Midbrain (tissue), 1 donor: ENCODE measurements around the gene DHX58.
"Not testable (repeated sequence)": the region's sequence is repeated elsewhere in the genome, so short reads cannot be mapped to it uniquely, and the experiment has no call there.

Source experiments
- DNase-seq: peaks from one replicate; lab custom pipeline; 2025; lab: John Stamatoyannopoulos, UW

The DHX58 gene

GRCh38 chr17:42112552-42113176 is at the start of gene DHX58:
DHX58 (minus strand) TSS chr17:42112714; CDS start chr17:42111892, 822 bp downstream.
- peak; percentile 71 for DNase-seq

DNA sequence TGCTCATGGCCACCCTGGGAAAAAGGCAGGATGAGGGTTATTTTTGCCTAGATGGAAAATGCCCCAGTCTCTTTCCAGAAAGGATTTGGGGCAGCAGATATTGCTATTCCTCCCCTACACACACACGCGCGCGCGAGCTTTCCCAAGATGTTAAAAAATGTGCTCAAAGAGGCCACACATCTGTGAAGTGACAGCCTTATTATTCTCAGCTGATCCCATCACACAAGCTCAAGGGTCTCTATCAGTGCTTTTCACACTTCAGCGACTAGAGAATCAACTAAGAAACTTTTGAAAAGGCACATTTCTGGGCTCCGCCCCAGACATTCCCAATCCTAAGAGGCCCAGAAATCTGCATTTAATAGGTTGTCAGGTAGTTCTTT is 48.0 kb upstream of the DHX58 start:
- DNase-seq, result no peak

GRCh38 chr17:42159796-42160530 is 47.4 kb upstream of the DHX58 start:
- no peak for DNase-seq

DNA sequence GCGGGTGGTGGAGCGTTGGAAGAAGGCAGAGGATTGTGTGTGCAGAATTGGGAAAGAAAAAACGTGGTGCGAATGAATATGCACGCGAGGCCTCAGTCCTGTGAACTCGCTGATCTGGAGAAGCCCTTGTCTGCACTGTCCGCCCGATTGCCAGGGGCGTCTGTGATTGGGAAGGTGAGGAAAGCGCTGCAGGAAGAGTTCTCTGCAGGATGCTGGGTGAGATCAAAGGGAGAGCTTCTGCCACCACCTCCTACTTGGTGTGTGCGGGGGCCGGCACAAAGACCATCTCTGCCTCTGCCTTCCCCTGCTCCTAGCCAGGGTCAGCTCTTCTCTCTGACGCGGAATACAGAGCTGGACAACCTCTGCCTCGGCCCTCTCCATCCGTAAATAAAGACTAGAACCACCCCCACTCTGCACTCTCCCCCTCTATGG is 43.1 kb upstream of the DHX58 start:
- no peak for DNase-seq

DNA sequence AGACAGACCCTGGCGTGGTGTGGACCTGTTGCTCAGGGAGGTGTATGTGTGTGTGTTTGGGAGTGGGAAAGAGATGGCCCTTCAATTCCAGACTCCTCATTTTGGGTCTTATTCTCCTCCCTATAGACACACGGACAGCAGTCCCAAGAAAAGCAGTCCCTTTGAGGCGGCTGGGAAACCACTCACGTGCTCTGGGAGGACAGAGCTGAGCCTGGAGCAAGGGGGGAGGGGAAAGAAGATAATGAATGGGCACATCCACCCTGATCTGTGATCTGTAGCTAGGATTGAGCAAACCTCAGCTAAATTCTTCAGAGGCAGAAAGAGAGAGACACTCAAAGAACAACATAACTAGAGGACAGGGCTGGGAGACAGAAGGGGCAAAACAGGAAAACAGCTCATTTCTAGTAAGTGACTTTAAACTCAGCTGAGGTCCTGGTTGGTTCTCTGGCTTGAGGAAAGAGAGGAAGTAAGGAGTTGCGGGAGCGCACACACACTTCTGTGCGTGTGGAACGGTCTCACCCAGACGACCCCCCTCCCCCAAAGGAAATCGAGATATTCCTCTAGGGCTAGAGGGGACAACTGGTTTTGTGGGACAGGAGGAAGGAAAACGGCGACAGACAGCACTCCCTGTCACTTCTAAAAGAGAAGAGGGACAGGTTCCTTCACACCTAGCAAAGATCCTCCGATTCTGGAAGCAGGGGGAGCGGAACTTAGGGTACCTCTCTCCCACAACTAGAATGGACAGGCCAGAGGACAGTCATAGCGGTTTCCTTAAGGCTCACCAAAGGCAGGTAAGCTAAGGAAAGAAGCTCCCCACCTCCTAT is 41.6 kb upstream of the DHX58 start:
- no peak for DNase-seq

DNA sequence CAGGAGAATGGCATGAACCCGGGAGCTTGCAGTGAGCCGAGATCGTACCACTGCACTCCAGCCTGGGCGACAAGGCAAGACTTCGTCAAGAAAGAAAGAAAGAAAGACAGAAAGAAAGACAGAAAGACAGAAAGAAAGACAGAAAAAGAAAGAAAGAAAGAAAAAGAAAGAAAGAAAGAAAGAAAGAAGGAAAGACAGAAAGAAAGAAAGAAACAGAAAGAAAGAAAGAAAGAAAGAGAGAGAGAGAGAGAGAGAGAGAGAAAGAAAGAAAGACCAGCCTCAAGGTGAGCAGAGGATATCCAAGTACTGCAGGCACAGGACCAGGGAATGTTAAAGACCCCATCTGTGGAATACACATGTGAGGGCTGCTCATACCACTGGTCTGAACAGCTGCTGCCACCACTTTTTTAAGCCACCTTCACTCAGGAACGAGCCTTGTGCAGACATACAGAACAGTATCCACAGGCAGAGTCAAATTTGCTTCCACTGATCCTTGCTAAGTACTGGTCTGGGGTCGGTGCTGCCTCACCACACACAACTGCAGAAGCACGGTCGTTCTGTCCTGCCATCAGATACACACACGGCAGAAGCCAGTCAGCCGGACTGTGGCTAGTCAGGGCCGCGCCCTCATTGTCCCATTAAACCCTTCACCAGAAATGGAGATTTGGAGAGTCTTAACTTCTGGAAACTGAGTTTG is 34.5 kb upstream of the DHX58 start:
- no peak for DNase-seq

DNA sequence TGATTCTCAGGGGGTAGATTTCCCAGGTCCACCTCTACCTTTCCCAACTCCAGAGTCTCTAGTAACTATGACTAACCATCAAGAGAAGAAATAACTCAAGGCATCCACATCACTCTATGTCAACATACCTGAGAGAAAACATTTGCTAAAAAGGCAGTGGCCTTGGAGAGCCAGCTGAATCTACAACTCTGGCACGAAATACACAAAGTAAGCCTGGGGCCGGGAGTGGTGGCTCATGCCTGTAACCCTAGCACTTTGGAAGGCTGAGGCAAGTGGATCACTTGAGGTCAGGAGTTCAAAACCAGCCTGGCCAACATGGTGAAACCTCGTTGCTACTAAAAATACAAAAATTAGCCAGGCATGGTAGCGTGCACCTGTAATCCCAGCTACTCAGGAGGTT is 30.6 kb upstream of the DHX58 start:
- DNase-seq, result not testable (repeated sequence)

- DNase-seq, result no peak
Measured at GRCh38 chr17:42142371-42142896, 29.9 kb upstream of the DHX58 start.

DNA sequence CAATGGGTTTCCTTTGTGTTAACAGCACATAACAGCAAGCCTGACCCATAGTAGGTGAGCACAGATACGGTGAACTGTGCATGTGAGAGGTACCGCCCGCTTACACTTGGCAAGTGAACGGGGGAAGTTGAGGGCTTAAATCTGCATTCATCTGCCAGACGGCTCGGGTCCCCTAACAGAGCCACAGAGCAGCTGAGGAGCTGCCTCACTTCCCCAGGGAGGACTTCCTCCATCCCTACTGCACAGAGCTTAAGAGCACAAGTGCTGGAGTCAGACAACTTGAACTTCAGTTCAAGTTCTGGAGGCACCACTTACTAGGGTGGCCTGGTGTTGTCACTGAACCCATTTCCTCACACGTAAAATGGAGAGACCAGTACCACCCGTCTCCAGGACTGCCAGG is 28.9 kb upstream of the DHX58 start:
- DNase-seq, result no peak

DNA sequence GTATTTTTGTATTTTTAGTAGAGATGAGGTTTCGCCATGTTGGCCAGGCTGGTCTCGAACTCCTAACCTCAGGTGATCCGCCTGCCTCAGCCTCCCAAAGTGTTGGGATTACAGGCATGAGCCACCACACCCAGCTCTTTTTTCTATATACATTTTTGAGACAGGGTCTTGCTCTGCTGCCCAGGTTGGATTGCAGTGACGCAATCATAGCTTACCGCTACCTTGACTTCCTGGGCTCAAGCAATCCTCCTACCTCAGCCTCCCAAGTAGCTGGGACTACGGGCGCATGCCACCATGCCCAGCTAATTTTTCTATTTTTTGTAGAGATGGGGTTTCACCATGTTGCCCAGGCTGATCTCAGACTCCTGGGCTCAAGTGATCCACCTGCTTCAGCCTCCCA is 28.2 kb upstream of the DHX58 start:
- not testable (repeated sequence) for DNase-seq

- DNase-seq, result no peak
Measured at GRCh38 chr17:42138749-42139492, 26.4 kb upstream of the DHX58 start.

GRCh38 chr17:42136654-42137051 is 24.1 kb upstream of the DHX58 start:
- DNase-seq, result no peak

DNA sequence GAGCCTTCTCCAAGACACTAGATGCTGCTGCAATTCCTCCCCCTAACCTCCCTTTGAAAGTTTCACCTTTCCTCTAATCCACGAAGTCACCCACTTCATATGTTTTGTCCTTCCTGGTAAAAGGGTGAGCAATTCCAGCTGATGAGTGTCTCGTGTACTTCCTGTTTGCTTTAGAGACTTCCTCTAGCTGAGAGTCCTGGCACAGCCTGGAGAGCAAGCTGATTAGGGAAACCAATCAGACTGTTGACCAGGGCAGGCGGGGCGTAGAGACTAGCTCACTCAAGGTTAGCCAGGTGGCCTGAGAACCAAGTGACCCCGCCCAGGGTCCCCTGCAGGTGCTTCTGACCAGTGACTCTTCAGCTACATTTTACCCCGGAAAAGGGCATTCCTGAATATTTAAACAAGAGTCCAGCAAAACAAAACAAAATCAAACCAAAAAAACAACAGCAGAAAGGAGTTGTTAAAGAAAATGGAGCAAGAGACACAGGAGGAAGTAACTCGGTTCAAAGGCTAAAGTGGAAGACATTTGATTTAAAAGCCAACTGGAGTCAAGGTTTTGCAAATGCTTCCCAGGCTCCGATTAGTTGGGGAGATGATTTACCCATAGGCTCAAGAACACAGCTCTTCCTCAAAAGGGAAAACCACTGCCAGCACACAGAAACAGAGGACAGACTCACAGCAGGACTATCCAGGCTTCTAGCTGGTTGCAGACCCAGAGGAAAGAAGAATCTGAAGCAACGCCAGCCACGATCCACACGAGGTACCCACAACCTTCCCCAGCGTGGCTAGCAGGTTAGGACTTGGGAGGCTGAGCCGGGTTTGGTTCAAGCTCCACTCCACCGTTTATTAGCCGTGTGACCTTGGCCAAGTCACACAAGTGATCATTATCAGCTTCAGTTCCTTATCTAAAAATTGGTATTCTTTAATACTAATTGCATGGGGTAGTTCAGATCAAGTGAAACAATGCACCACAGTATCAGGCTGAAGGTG is 23.4 kb upstream of the DHX58 start:
- DNase-seq, result no peak

GRCh38 chr17:42135151-42135550 is 22.6 kb upstream of the DHX58 start:
- DNase-seq, result no peak

- DNase-seq, result no peak
Measured at GRCh38 chr17:42133461-42134041, 21.0 kb upstream of the DHX58 start.

- DNase-seq, result peak; percentile 80
Measured at GRCh38 chr17:42132941-42133340, 20.4 kb upstream of the DHX58 start.

GRCh38 chr17:42131981-42132432 is 19.5 kb upstream of the DHX58 start:
- no peak for DNase-seq

DNA sequence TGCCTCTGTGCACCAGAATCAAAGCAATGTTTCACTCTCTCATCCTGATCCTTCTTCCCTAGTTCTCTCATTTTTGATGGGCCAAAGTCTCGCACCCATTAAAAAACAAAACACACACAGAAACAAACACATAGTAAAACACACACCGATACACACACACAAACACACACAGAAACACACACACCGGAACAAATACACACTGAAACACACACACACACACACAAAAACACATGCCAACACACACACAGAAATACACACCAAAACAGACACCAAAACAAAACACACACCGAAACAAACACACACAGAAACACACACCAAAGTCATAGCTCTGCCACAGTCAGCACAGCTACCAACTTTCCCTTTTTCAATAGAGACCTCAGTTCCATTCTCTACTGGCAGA is 18.7 kb upstream of the DHX58 start:
- DNase-seq, result no peak

GRCh38 chr17:42130310-42130936 is 17.9 kb upstream of the DHX58 start:
- no peak for DNase-seq
